Measurements from ENCODE around the gene THEMIS.

- no peak for TF ChIP-seq GATA3 (IDR thresholded peaks at IDR 0.05; ENCODE audit: low read depth, low read length)
- no peak for TF ChIP-seq GATA2 (IDR thresholded peaks at IDR 0.05; ENCODE audit: low read depth, low read length)
These were observed 108.2 kb downstream of the THEMIS start for GRCh38 chr6:127792616-127793015.
